ENCODE results near the gene SFSWAP.
"Not testable (repeated sequence)": the region's sequence is repeated elsewhere in the genome, so short reads cannot be mapped to it uniquely, and the experiment has no call there.

DNA sequence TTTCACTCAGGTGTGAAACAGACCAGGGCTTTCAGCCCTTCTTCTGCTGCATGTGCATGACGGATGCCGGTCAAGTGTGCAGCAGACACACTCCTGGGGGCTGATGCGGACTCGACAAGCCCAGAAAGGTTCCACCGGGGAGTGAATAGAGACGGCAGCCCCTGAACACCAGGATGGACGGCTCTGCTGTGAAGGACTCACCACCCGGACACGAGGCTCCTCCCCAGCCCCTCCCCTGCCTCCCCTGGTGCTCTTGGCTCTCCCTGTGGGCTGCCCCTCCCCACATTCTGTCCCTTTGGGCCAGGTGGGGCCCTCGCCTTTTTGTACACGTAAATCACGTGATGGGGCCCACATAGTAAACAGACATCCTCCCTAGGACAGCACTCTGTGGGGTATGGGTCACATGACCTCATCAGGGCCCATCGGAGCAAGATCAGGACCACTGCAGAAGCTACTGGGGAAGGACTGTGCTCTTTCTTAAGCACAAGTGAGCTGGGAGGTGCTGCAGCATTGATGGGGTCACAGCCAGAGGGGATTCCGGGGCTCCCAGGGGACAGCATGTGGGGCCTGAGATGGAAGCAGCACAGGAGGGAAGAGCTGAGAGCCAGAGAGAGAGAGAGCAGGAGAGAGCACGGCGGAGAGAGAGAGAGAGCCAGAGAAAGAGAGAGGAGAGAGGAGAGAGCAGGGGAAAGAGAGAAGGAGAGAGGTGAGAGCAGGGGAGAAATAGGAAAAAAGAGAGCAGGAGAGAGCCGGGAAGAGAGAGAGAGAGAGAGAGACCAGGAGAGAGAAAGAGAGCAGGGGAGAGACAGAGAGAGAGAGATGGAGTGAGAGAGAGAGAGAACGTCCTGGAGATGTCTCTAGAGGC is 30.3 kb upstream of the SFSWAP start:
- TF ChIP-seq, protein P1, sequence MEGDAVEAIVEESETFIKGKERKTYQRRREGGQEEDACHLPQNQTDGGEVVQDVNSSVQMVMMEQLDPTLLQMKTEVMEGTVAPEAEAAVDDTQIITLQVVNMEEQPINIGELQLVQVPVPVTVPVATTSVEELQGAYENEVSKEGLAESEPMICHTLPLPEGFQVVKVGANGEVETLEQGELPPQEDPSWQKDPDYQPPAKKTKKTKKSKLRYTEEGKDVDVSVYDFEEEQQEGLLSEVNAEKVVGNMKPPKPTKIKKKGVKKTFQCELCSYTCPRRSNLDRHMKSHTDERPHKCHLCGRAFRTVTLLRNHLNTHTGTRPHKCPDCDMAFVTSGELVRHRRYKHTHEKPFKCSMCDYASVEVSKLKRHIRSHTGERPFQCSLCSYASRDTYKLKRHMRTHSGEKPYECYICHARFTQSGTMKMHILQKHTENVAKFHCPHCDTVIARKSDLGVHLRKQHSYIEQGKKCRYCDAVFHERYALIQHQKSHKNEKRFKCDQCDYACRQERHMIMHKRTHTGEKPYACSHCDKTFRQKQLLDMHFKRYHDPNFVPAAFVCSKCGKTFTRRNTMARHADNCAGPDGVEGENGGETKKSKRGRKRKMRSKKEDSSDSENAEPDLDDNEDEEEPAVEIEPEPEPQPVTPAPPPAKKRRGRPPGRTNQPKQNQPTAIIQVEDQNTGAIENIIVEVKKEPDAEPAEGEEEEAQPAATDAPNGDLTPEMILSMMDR (IDR thresholded peaks at IDR 0.05): not testable (repeated sequence)
- TF ChIP-seq POLR2A (IDR thresholded peaks at IDR 0.05): not testable (repeated sequence)
